Omental fat pad (tissue), 4 donors: ENCODE data around the gene ENPP1. TPM values are rescaled to one million over a fixed set of nuclear protein-coding genes. Genes with fewer than 3 reads are reported as not detected.

Source experiments
- ATAC-seq: fragments of 150-250 bp; one replicate; pipeline ENCODE4 v1.9.1; 2016; ENCODE audit warnings: mild to moderate bottlenecking, moderate library complexity; ENCODE audit not compliant: low FRiP score
- DNase-seq: peaks from one replicate; pipeline ENCODE4 v3.0.0-alpha.2; 2019; ENCODE audit warnings: low spot score
- total RNA-seq, 4 donors: library from RNA; depleted of rRNA; stranded (reverse); fragments of >200 nt; gene quantifications; one replicate each; pipeline ENCODE4 v1.1.0, GENCODE V29; 2016
- TF ChIP-seq, protein P1 (sequence below), 3 donors: fragments of 450-650 bp; IDR thresholded peaks; one replicate each; pipeline ENCODE4 v1.5.1; 2016 to 2017; ENCODE audit warnings: antibody characterized with exemption in 3 of 3, mild to moderate bottlenecking in 3 of 3, moderate library complexity in 2 of 3

ENPP1 gene
- total RNA-seq, 4 donors from 2014 or later = 10.9 to 60.8 (median 19.3) TPM

DNA sequence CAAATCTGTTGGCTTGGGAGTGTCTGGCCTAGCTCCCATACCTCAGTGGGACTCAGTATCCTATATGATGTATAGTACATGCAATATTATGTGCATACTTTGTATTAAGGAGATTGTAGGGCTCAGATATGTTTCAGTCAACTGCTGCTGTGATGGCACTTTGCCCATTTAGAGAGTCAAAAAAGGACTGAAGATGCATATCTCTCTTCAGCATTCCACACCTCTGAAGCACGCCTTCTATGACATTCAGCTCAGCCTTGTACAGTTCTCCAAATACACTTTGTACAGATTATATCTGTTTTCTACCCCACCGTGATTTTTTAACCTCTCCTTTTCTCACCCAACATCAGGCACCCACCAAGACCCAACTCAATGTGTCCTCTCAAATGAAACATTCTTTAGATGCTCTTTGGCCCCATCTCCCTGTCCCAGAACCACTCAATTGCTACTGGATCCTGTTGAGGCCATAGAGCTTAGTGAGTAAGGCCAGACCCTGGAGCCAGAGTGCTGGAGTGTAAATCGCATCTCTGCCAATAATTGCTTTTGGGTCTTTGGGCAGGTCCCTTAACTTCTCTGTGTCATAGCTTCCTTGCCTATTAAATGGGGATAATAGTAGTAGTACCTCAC, 15.6 kb downstream of the ENPP1 start:
- ATAC-seq = no peak
- DNase-seq = no peak
- TF ChIP-seq, protein P1, sequence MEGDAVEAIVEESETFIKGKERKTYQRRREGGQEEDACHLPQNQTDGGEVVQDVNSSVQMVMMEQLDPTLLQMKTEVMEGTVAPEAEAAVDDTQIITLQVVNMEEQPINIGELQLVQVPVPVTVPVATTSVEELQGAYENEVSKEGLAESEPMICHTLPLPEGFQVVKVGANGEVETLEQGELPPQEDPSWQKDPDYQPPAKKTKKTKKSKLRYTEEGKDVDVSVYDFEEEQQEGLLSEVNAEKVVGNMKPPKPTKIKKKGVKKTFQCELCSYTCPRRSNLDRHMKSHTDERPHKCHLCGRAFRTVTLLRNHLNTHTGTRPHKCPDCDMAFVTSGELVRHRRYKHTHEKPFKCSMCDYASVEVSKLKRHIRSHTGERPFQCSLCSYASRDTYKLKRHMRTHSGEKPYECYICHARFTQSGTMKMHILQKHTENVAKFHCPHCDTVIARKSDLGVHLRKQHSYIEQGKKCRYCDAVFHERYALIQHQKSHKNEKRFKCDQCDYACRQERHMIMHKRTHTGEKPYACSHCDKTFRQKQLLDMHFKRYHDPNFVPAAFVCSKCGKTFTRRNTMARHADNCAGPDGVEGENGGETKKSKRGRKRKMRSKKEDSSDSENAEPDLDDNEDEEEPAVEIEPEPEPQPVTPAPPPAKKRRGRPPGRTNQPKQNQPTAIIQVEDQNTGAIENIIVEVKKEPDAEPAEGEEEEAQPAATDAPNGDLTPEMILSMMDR (IDR thresholded peaks at IDR 0.05) = no peak

- ATAC-seq (no peak), DNase-seq (no peak)
- TF ChIP-seq, protein P1 (IDR thresholded peaks at IDR 0.05) = no peak
These were observed 18.1 kb downstream of the ENPP1 start for GRCh38 chr6:131825946-131826345.

- TF ChIP-seq, protein P1 (IDR thresholded peaks at IDR 0.05) = no peak
- DNase-seq = no peak
- peak; percentile 32 for ATAC-seq
These were observed 20.3 kb downstream of the ENPP1 start for GRCh38 chr6:131828080-131828479.

- DNase-seq (no peak), ATAC-seq (no peak)
These were observed 21.1 kb downstream of the ENPP1 start for GRCh38 chr6:131828951-131829350.

GRCh38 chr6:131831392-131831791, 23.6 kb downstream of the ENPP1 start:
- ATAC-seq = no peak
- no peak for DNase-seq
- TF ChIP-seq, protein P1 (IDR thresholded peaks at IDR 0.05) = no peak

More at GRCh38 chr6:131828951-131829350, 21.1 kb downstream of the ENPP1 start:
- TF ChIP-seq, protein P1 (IDR thresholded peaks at IDR 0.05) = no peak

GRCh38 chr6:131831886-131832285, 24.1 kb downstream of the ENPP1 start:
- ATAC-seq (no peak), DNase-seq (no peak)
- TF ChIP-seq, protein P1 (IDR thresholded peaks at IDR 0.05) = no peak

DNA sequence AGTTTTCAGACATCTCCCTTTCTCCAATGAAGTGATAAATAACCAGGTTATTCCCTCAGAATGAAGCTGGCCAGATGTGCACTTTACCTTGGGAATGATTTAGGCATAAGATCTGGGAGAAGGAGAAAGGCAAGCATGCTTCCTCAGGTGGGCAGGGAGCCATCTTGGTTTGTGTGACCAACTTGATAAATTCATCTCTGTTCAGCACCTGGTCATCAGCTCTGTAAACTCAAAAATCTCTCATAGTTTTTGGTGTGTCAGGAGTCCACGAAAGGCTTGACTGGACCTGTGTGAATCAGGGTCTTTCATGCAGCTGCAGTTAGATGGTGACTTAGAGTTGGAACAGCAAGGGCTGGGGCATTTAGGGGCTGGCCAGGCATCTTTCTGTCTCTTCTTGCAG, 24.5 kb downstream of the ENPP1 start:
- ATAC-seq (no peak), DNase-seq (no peak)
- TF ChIP-seq, protein P1 (IDR thresholded peaks at IDR 0.05) = no peak
